A549 (cell line): ENCODE results near the gene SH3GL2. TPM values are rescaled to one million over a fixed set of nuclear protein-coding genes. Genes with fewer than 3 reads are reported as not detected.

Source experiments
- ATAC-seq, 2 experiments: fragments of 200-7000 bp in 1 of 2; fragments of >200 bp in 1 of 2; cut with Nextera tagmentation in 1 of 2; cut with Tn5 transposase in 1 of 2; 3 replicates each; pipeline versions ENCODE4 v1.8.0 to v1.9.1; 2018 to 2020; ENCODE audit warnings: mild to moderate bottlenecking in 1 of 2, moderate library complexity in 1 of 2
- CTCF ChIA-PET: fragments of 300-600 bp; sonication (Branson Sonifier 250); formaldehyde crosslinking; extraction: SDS; loops from one replicate; lab custom pipeline; 2021; ENCODE audit warnings: antibody characterized with exemption, inconsistent platforms; lab: Yijun Ruan, JAX
- POLR2A ChIA-PET: fragments of 350-600 bp; formaldehyde crosslinking; extraction: SDS; loops from one replicate; lab custom pipeline; 2021; ENCODE audit warnings: antibody characterized with exemption, inconsistent platforms; lab: Yijun Ruan, JAX
- DNase-seq, 2 experiments: peaks; one replicate each; pipeline versions ENCODE4 v3.0.0 to v3.0.0-alpha.2; 2011 to 2016; ENCODE audit warnings: low read depth in 1 of 2, low spot score in 1 of 2
- FAIRE-seq: peaks from 2 replicates; lab custom pipeline; 2011; peaks lifted over from hg19 to GRCh38; lab: Jason Lieb, UNC
- H3K27ac ChIP-seq, 2 experiments: fragments of >200 bp; sonication (Bioruptor Twin); formaldehyde crosslinking; 3 replicates each; pipeline ENCODE4 v1.5.1; 2016 to 2017
- H3K4me1 ChIP-seq: fragments of >200 bp; sonication (Bioruptor Twin); formaldehyde crosslinking; 3 replicates; pipeline ENCODE4 v1.6.1; 2016
- H3K4me2 ChIP-seq: fragments of >200 bp; sonication (Bioruptor Twin); formaldehyde crosslinking; 3 replicates; pipeline ENCODE4 v1.6.1; 2016
- H3K4me3 ChIP-seq: fragments of >200 bp; sonication (Bioruptor Twin); formaldehyde crosslinking; 3 replicates; pipeline ENCODE4 v1.5.1; 2016
- H3K9me3 ChIP-seq: fragments of >200 bp; sonication (Bioruptor Twin); formaldehyde crosslinking; 3 replicates; pipeline ENCODE4 v1.6.1; 2016
- BHLHE40 ChIP-seq: IDR thresholded peaks from 2 replicates; pipeline ENCODE4 v1.6.1; 2012; ENCODE audit warnings: low read depth, low read length, inconsistent platforms
- CBX2 ChIP-seq: fragments of 200-600 bp; sonication (generic); IDR thresholded peaks from 2 replicates; pipeline ENCODE4 v1.6.1; 2016; ENCODE audit warnings: low read depth, mild to moderate bottlenecking, borderline replicate concordance
- CBX8 ChIP-seq: fragments of 200-600 bp; sonication (generic); IDR thresholded peaks from 2 replicates; pipeline ENCODE4 v1.6.1; 2016
- CHD2 ChIP-seq: fragments of 150-350 bp; IDR thresholded peaks from 2 replicates; pipeline ENCODE4 v1.6.1; 2014; ENCODE audit warnings: low read length; ENCODE audit not compliant: partially characterized antibody
- CHD4 ChIP-seq: fragments of 200-600 bp; sonication (generic); IDR thresholded peaks from 2 replicates; pipeline ENCODE4 v1.6.1; 2016; ENCODE audit warnings: antibody characterized with exemption, mild to moderate bottlenecking, borderline replicate concordance
- CTCF ChIP-seq: fragments of >200 bp; sonication (Bioruptor Twin); formaldehyde crosslinking; IDR thresholded peaks from 3 replicates; pipeline ENCODE4 v1.5.1; 2016
- E2F6 ChIP-seq: IDR thresholded peaks from 2 replicates; pipeline ENCODE4 v1.6.1; 2012; ENCODE audit warnings: low read depth, borderline replicate concordance
- EP300 ChIP-seq, 2 experiments: fragments of >200 bp; sonication (Bioruptor Twin); formaldehyde crosslinking; IDR thresholded peaks; 2 replicates in 1 of 2; 3 replicates in 1 of 2; pipeline ENCODE4 v1.6.1; 2016 to 2017
- ESRRA ChIP-seq: fragments of 150-350 bp; IDR thresholded peaks from 2 replicates; pipeline ENCODE4 v1.6.1; 2014; ENCODE audit warnings: mild to moderate bottlenecking, low read length, borderline replicate concordance
- FOSB ChIP-seq: fragments of 250-450 bp; sonication (Bioruptor Pico); IDR thresholded peaks from 2 replicates; pipeline ENCODE4 v1.5.0; 2020; ENCODE audit warnings: mild to moderate bottlenecking, moderate library complexity
- FOXS1 ChIP-seq: fragments of 250-450 bp; sonication (Bioruptor Pico); IDR thresholded peaks from 2 replicates; pipeline ENCODE4 v1.5.0; 2020; ENCODE audit warnings: mild to moderate bottlenecking, moderate library complexity
- GATA3 ChIP-seq: IDR thresholded peaks from 2 replicates; pipeline ENCODE4 v1.6.1; 2012; ENCODE audit warnings: borderline replicate concordance
- HEYL ChIP-seq: fragments of 250-450 bp; sonication (Bioruptor Pico); IDR thresholded peaks from 2 replicates; pipeline ENCODE4 v1.8.0; 2021; ENCODE audit warnings: mild to moderate bottlenecking, moderate library complexity
- HOXB13 ChIP-seq: fragments of 250-450 bp; sonication (Bioruptor Pico); IDR thresholded peaks from 2 replicates; pipeline ENCODE4 v1.5.0; 2020; ENCODE audit warnings: low read depth, mild to moderate bottlenecking, moderate library complexity
- HOXB5 ChIP-seq: fragments of 250-450 bp; sonication (Bioruptor Pico); IDR thresholded peaks from 2 replicates; pipeline ENCODE4 v1.5.0; 2020; ENCODE audit warnings: mild to moderate bottlenecking, moderate library complexity
- JUN ChIP-seq, 2 experiments: fragments of >200 bp; sonication (Bioruptor Twin); formaldehyde crosslinking; IDR thresholded peaks; 2 replicates in 1 of 2; 3 replicates in 1 of 2; pipeline ENCODE4 v1.6.1; 2016 to 2017
- MAX ChIP-seq: IDR thresholded peaks from 2 replicates; pipeline ENCODE4 v1.6.1; 2012
- NFE2L2 ChIP-seq: fragments of 150-350 bp; conservative IDR thresholded peaks from 2 replicates; pipeline ENCODE4 v1.6.1; 2014; ENCODE audit warnings: low read length
- NPAS2 ChIP-seq: fragments of 250-450 bp; sonication (Bioruptor Pico); IDR thresholded peaks from 2 replicates; pipeline ENCODE4 v1.8.0; 2022; ENCODE audit warnings: mild to moderate bottlenecking, moderate library complexity, borderline replicate concordance
- PBX3 ChIP-seq: IDR thresholded peaks from 2 replicates; pipeline ENCODE4 v1.6.1; 2012
- POLR2A ChIP-seq: IDR thresholded peaks from 2 replicates; pipeline ENCODE4 v1.6.1; 2012; ENCODE audit warnings: mild to moderate bottlenecking, low read length
- POLR2AphosphoS2 ChIP-seq: conservative IDR thresholded peaks from 2 replicates; pipeline ENCODE4 v1.6.1; 2012; ENCODE audit warnings: low read length, improper control_type of control experiment, inconsistent platforms
- RAD21 ChIP-seq, 2 experiments: fragments of >200 bp in 1 of 2; sonication (Bioruptor Twin) in 1 of 2; formaldehyde crosslinking in 1 of 2; IDR thresholded peaks in 1 of 2; conservative IDR thresholded peaks in 1 of 2; 2 replicates in 1 of 2; 3 replicates in 1 of 2; pipeline ENCODE4 v1.6.1; 2012 to 2018; ENCODE audit warnings: inconsistent platforms in 1 of 2
- RCOR1 ChIP-seq: fragments of 150-350 bp; IDR thresholded peaks from 2 replicates; pipeline ENCODE4 v1.6.1; 2014; ENCODE audit warnings: antibody characterized with exemption, low read length, low read depth
- RFX5 ChIP-seq: fragments of 450-650 bp; IDR thresholded peaks from 2 replicates; pipeline ENCODE4 v1.7.1; 2014; ENCODE audit warnings: antibody characterized with exemption, mild to moderate bottlenecking, moderate library complexity
- SREBF2 ChIP-seq: fragments of 450-650 bp; IDR thresholded peaks from 2 replicates; pipeline ENCODE4 v1.6.1; 2014; ENCODE audit warnings: mild to moderate bottlenecking, moderate library complexity
- TFCP2L1 ChIP-seq: fragments of 250-450 bp; sonication (Bioruptor Pico); IDR thresholded peaks from 2 replicates; pipeline ENCODE4 v1.5.0; 2021; ENCODE audit warnings: mild to moderate bottlenecking
- TP53 ChIP-seq: fragments of 250-450 bp; sonication (Bioruptor Pico); IDR thresholded peaks from 2 replicates; pipeline ENCODE4 v1.5.0; 2021; ENCODE audit warnings: mild to moderate bottlenecking, moderate library complexity
- ZC3H11A ChIP-seq: fragments of 450-650 bp; IDR thresholded peaks from 2 replicates; pipeline ENCODE4 v1.6.1; 2014; ENCODE audit warnings: antibody characterized with exemption, mild to moderate bottlenecking
- ZFP36 ChIP-seq: fragments of 450-650 bp; IDR thresholded peaks from 2 replicates; pipeline ENCODE4 v1.6.1; 2014; ENCODE audit warnings: borderline replicate concordance; ENCODE audit not compliant: partially characterized antibody
- ZNF302 ChIP-seq: fragments of 250-450 bp; sonication (Bioruptor Pico); IDR thresholded peaks from 2 replicates; pipeline ENCODE4 v1.9.0; 2021; ENCODE audit warnings: inconsistent platforms, mild to moderate bottlenecking, moderate library complexity
- WGBS: methylation state at CpG from one replicate; pipeline ENCODE4 v1.1.6; 2017; ENCODE audit errors: missing lambda C conversion rate; 5-methylcytosine and 5-hydroxymethylcytosine counted together
- polyA plus RNA-seq, 4 experiments: library from polyadenylated mRNA; depleted of rRNA in 3 of 4; stranded (reverse); fragments of >200 nt; fragmentation: RNase III in 1 of 4; extraction: RNeasy Plus Mini Kit Qiagen cat#74134 plus additional on column Dnase treatment in 1 of 4; gene quantifications; 2 replicates in 3 of 4; 3 replicates in 1 of 4; pipeline ENCODE4 v1.2.3, GENCODE V29; 2011 to 2017
- TF ChIP-seq, protein P1 (sequence below): fragments of >200 bp; sonication (Bioruptor Twin); formaldehyde crosslinking; IDR thresholded peaks from 2 replicates; pipeline ENCODE4 v1.6.1; 2016

Gene SH3GL2
- polyA plus RNA-seq, 2 of the 4 experiments (the other 2 are of a cell fraction) = 0.03 TPM

GRCh38 chr9:17556935-17557334 lies 21.9 kb upstream of the SH3GL2 start:
- FAIRE-seq (no peak), DNase-seq (no peak), ATAC-seq (no peak)
- H3K9me3 ChIP-seq = no peaks in the 10 kb centered on the region
- H3K27ac ChIP-seq = no peak overlapping the region
- ChIA-PET CTCF (no interaction called here), POLR2A (no interaction called here)
- WGBS = 0% methylated on average over 2 of the region's 2 CpGs
- no peaks in the 10 kb centered on the region for H3K4me1 ChIP-seq
- TF ChIP-seq ZNF302 (no peak), E2F6 (no peak), EP300 (IDR thresholded peaks at IDR 0.05) (no peak), MAX (no peak), ZFP36 (no peak), FOXS1 (CRISPR knock-in tag) (no peak), NPAS2 (no peak), BHLHE40 (no peak), ZC3H11A (no peak), HEYL (CRISPR knock-in tag) (no peak), CBX8 (no peak), GATA3 (no peak), RAD21 (conservative IDR thresholded peaks at IDR 0.05 in 1 of 2, IDR thresholded peaks at IDR 0.05 in 1 of 2) (no peak), ESRRA (no peak), SREBF2 (no peak), RFX5 (no peak), HOXB13 (no peak), JUN (IDR thresholded peaks at IDR 0.05) (no peak), TFCP2L1 (CRISPR knock-in tag) (no peak)
- TF ChIP-seq, protein P1, sequence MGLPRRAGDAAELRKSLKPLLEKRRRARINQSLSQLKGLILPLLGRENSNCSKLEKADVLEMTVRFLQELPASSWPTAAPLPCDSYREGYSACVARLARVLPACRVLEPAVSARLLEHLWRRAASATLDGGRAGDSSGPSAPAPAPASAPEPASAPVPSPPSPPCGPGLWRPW = no peak
- H3K4me2 ChIP-seq = no peak overlapping the region
- H3K4me3 ChIP-seq = no peak overlapping the region

GRCh38 chr9:17571825-17572224 lies 7.0 kb upstream of the SH3GL2 start:
- no peak for DNase-seq
- no peak for ATAC-seq
- no peak for TF ChIP-seq RCOR1
- no peak for TF ChIP-seq HOXB5
- no peak for TF ChIP-seq FOSB (CRISPR knock-in tag)
- TF ChIP-seq POLR2AphosphoS2 = no peak
- TF ChIP-seq POLR2A = no peak
- TF ChIP-seq TP53 (CRISPR knock-in tag) = no peak
- no peak for TF ChIP-seq SREBF2
- TF ChIP-seq EP300 (IDR thresholded peaks at IDR 0.05) = no peak
- no peak for TF ChIP-seq ZC3H11A
- no peak for TF ChIP-seq CTCF
- TF ChIP-seq CBX2 = no peak
- no peak for TF ChIP-seq CHD4
- TF ChIP-seq TFCP2L1 (CRISPR knock-in tag) = no peak
- TF ChIP-seq CHD2 = no peak
- no peak for TF ChIP-seq NFE2L2
- TF ChIP-seq BHLHE40 = no peak
- TF ChIP-seq PBX3 = no peak
- WGBS = 62% methylated on average over 5 of the region's 5 CpGs
- Histone ChIP-seq H3K4me1 (no peaks in the 10 kb centered on the region), H3K9me3 (no peaks in the 10 kb centered on the region), H3K27ac (no peak overlapping the region), H3K4me2 (no peak overlapping the region), H3K4me3 (no peak overlapping the region)
- ChIA-PET POLR2A (no interaction called here), CTCF (no interaction called here)
- no peak for FAIRE-seq
